ENCODE results near the gene WNK2.

Gene WNK2

GRCh38 chr9:93222890-93223259, 38.9 kb downstream of the WNK2 start:
- no peak for DNase-seq

GRCh38 chr9:93223260-93224180, 39.6 kb downstream of the WNK2 start:
- no peak for DNase-seq

- DNase-seq: no peak
Measured at GRCh38 chr9:93224591-93224990, 40.7 kb downstream of the WNK2 start.

GRCh38 chr9:93225417-93225816, 41.5 kb downstream of the WNK2 start:
- no peak for DNase-seq

- no peak for DNase-seq
Measured at GRCh38 chr9:93225892-93226291, 42.0 kb downstream of the WNK2 start.

GRCh38 chr9:93226819-93227218, 42.9 kb downstream of the WNK2 start:
- DNase-seq: no peak

- DNase-seq: no peak
Measured at GRCh38 chr9:93228030-93228429, 44.1 kb downstream of the WNK2 start.

- no peak for DNase-seq
Measured at GRCh38 chr9:93228453-93228852, 44.5 kb downstream of the WNK2 start.

- DNase-seq: no peak
Measured at GRCh38 chr9:93229636-93230035, 45.7 kb downstream of the WNK2 start.

GRCh38 chr9:93230185-93230584, 46.2 kb downstream of the WNK2 start:
- DNase-seq: no peak

GRCh38 chr9:93230601-93231000, 46.7 kb downstream of the WNK2 start:
- no peak for DNase-seq

GRCh38 chr9:93231121-93231694, 47.3 kb downstream of the WNK2 start:
- DNase-seq: no peak

- DNase-seq: no peak
Measured at GRCh38 chr9:93231716-93232115, 47.8 kb downstream of the WNK2 start.

- no peak for DNase-seq
Measured at GRCh38 chr9:93232388-93232960, 48.5 kb downstream of the WNK2 start.

- no peak for DNase-seq
Measured at GRCh38 chr9:93233033-93233432, 49.1 kb downstream of the WNK2 start.

GRCh38 chr9:93234600-93234999, 50.7 kb downstream of the WNK2 start:
- no peak for DNase-seq

GRCh38 chr9:93235300-93235960, 51.5 kb downstream of the WNK2 start:
- DNase-seq: no peak

GRCh38 chr9:93236541-93237206, 52.7 kb downstream of the WNK2 start:
- no peak for DNase-seq

GRCh38 chr9:93237540-93237939, 53.6 kb downstream of the WNK2 start:
- DNase-seq: no peak

GRCh38 chr9:93238953-93239925, 55.3 kb downstream of the WNK2 start:
- DNase-seq: no peak

- DNase-seq: no peak
Measured at GRCh38 chr9:93240891-93241334, 57.0 kb downstream of the WNK2 start.

- DNase-seq: no peak
Measured at GRCh38 chr9:93243112-93243511, 59.2 kb downstream of the WNK2 start.

All from GOT3 (cell line).